H1 (cell line): Measurements from ENCODE around the gene AGPAT3.

Experiments used
- CTCF ChIP-seq, 3 experiments: IDR thresholded peaks; 1 replicate in 2 of 3; 2 replicates in 1 of 3; pipeline versions ENCODE4 v1.5.1 to v1.6.1; 2011; ENCODE audit warnings: low read length in 3 of 3, mild to moderate bottlenecking in 3 of 3, inconsistent platforms in 2 of 3, low read depth in 1 of 3, moderate library complexity in 1 of 3; ENCODE audit not compliant: insufficient read depth in 1 of 3; ENCODE audit errors: control extremely low read depth in 1 of 3
- EP300 ChIP-seq, 2 experiments: IDR thresholded peaks; 1 replicate in 1 of 2; 2 replicates in 1 of 2; pipeline ENCODE4 v1.6.1; 2011 to 2012; ENCODE audit warnings: low read depth in 2 of 2, low read length in 2 of 2, mild to moderate bottlenecking in 2 of 2, borderline replicate concordance in 1 of 2, inconsistent platforms in 1 of 2, moderate library complexity in 1 of 2
- POLR2AphosphoS5 ChIP-seq: IDR thresholded peaks from 2 replicates; pipeline ENCODE4 v1.6.1; 2011; ENCODE audit warnings: low read depth, low read length
- RXRA ChIP-seq: IDR thresholded peaks from 2 replicates; pipeline ENCODE4 v1.6.1; 2011; ENCODE audit warnings: low read depth, mild to moderate bottlenecking, low read length, moderate library complexity; ENCODE audit not compliant: insufficient read depth
- SRF ChIP-seq: IDR thresholded peaks from 2 replicates; pipeline ENCODE4 v1.6.1; 2011; ENCODE audit warnings: mild to moderate bottlenecking, low read depth, low read length, moderate library complexity
- YY1 ChIP-seq: IDR thresholded peaks from 2 replicates; pipeline ENCODE4 v1.6.1; 2011; ENCODE audit warnings: low read depth, mild to moderate bottlenecking, low read length
- ZNF274 ChIP-seq: IDR thresholded peaks from 2 replicates; pipeline ENCODE4 v1.7.0; 2012; ENCODE audit warnings: low read length, borderline replicate concordance; ENCODE audit errors: extremely low read depth
- TF ChIP-seq, protein P1 (sequence below): IDR thresholded peaks from 2 replicates; pipeline ENCODE4 v1.6.1; 2012; ENCODE audit warnings: low read length, inconsistent platforms

- peak in 2 of 3 experiments; percentile 27 to 31; a peak in 2 of 4 replicates for TF ChIP-seq CTCF (IDR thresholded peaks at IDR 0.05; ENCODE audit: control extremely low read depth in 1 of 3, insufficient read depth in 1 of 3, low read depth in 1 of 3, low read length in 3 of 3)
- TF ChIP-seq EP300 (IDR thresholded peaks at IDR 0.05; ENCODE audit: borderline replicate concordance in 1 of 2, low read depth in 2 of 2, low read length in 2 of 2) = no peak
- no peak for TF ChIP-seq ZNF274
- no peak for TF ChIP-seq YY1
- TF ChIP-seq, protein P1, sequence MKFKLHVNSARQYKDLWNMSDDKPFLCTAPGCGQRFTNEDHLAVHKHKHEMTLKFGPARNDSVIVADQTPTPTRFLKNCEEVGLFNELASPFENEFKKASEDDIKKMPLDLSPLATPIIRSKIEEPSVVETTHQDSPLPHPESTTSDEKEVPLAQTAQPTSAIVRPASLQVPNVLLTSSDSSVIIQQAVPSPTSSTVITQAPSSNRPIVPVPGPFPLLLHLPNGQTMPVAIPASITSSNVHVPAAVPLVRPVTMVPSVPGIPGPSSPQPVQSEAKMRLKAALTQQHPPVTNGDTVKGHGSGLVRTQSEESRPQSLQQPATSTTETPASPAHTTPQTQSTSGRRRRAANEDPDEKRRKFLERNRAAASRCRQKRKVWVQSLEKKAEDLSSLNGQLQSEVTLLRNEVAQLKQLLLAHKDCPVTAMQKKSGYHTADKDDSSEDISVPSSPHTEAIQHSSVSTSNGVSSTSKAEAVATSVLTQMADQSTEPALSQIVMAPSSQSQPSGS = no peak
- no peak for TF ChIP-seq RXRA
- TF ChIP-seq POLR2AphosphoS5 = no peak
- TF ChIP-seq SRF = no peak
Measured at GRCh38 chr21:43825936-43826622, 38.9 kb upstream of the AGPAT3 start.
